Neural progenitor cell (in vitro differentiated cells): ENCODE measurements around the gene ASB10. TPM values are rescaled to one million over a fixed set of nuclear protein-coding genes. Genes with fewer than 3 reads are reported as not detected.

Experiments
- DNase-seq: peaks from one replicate; pipeline ENCODE4 v3.0.0-alpha.2; 2016; ENCODE audit warnings: low spot score
- H2AFZ ChIP-seq: fragments of 200-600 bp; sonication (generic); replicated peaks from 2 replicates; pipeline ENCODE4 v1.6.1; 2016; ENCODE audit warnings: antibody characterized with exemption
- H3F3A ChIP-seq: fragments of 200-600 bp; sonication (generic); 2 replicates; pipeline ENCODE4 v1.6.1; 2016; ENCODE audit warnings: antibody characterized with exemption, low read depth
- H3K27ac ChIP-seq: fragments of 200-600 bp; sonication (generic); 2 replicates; pipeline ENCODE4 v1.5.1; 2016; ENCODE audit warnings: mild to moderate bottlenecking
- H3K27me3 ChIP-seq: fragments of 200-600 bp; sonication (generic); 2 replicates; pipeline ENCODE4 v1.6.1; 2016; ENCODE audit warnings: mild to moderate bottlenecking, moderate library complexity
- H3K36me3 ChIP-seq: fragments of 200-600 bp; sonication (generic); 2 replicates; pipeline ENCODE4 v1.5.1; 2016
- H3K4me1 ChIP-seq: fragments of 200-600 bp; sonication (generic); 2 replicates; pipeline ENCODE4 v1.6.1; 2016; ENCODE audit warnings: mixed run types
- H3K4me2 ChIP-seq: fragments of 200-600 bp; sonication (generic); 2 replicates; pipeline ENCODE4 v1.6.1; 2016
- H3K4me3 ChIP-seq: fragments of 200-600 bp; sonication (generic); 2 replicates; pipeline ENCODE4 v1.5.1; 2016
- H3K79me2 ChIP-seq: fragments of 200-600 bp; sonication (generic); 2 replicates; pipeline ENCODE4 v1.6.1; 2016; ENCODE audit warnings: low read depth
- H3K9ac ChIP-seq: fragments of 200-600 bp; sonication (generic); 2 replicates; pipeline ENCODE4 v1.6.1; 2016
- H3K9me3 ChIP-seq: fragments of 200-600 bp; sonication (generic); 2 replicates; pipeline ENCODE4 v1.5.1; 2016; ENCODE audit warnings: low read depth
- H4K20me1 ChIP-seq: fragments of 200-600 bp; sonication (generic); 2 replicates; pipeline ENCODE4 v1.6.1; 2016; ENCODE audit warnings: low read depth
- H3K27ac Mint-ChIP-seq: 3 replicates; pipeline ENCODE4 v1.8.0; 2021; ENCODE audit warnings: mixed read lengths
- H3K27me3 Mint-ChIP-seq: 2 replicates; pipeline ENCODE4 v1.8.0; 2022; ENCODE audit warnings: low read depth, mild to moderate bottlenecking, inconsistent platforms, moderate library complexity, mixed read lengths; ENCODE audit not compliant: insufficient read depth
- H3K36me3 Mint-ChIP-seq: 3 replicates; pipeline ENCODE4 v1.8.0; 2021; ENCODE audit warnings: mixed read lengths
- H3K4me1 Mint-ChIP-seq: 3 replicates; pipeline ENCODE4 v1.8.0; 2021; ENCODE audit warnings: mixed read lengths
- H3K4me3 Mint-ChIP-seq: 3 replicates; pipeline ENCODE4 v1.8.0; 2021; ENCODE audit warnings: mild to moderate bottlenecking, moderate library complexity, mixed read lengths
- H3K9me3 Mint-ChIP-seq: 3 replicates; pipeline ENCODE4 v1.8.0; 2020; ENCODE audit warnings: mixed read lengths
- CTCF ChIP-seq: fragments of 200-600 bp; sonication (generic); IDR thresholded peaks from 2 replicates; pipeline ENCODE4 v1.5.1; 2017; ENCODE audit warnings: antibody characterized with exemption, mild to moderate bottlenecking
- EZH2 ChIP-seq: fragments of 200-600 bp; sonication (generic); IDR thresholded peaks from 2 replicates; pipeline ENCODE4 v1.6.1; 2017; ENCODE audit warnings: antibody characterized with exemption, mild to moderate bottlenecking, moderate library complexity
- EZH2phosphoT487 ChIP-seq: fragments of 200-600 bp; sonication (generic); IDR thresholded peaks from 2 replicates; pipeline ENCODE4 v1.6.1; 2017; ENCODE audit warnings: antibody characterized with exemption
- total RNA-seq: library from RNA; depleted of rRNA; stranded (reverse); fragments of >200 nt; gene quantifications from 2 replicates; pipeline ENCODE4 v1.2.3, GENCODE V29; 2015; ENCODE audit warnings: low replicate concordance

The ASB10 gene
- total RNA-seq, 1 donor from 2014 or later, result not detected

GRCh38 chr7:151231080-151231479, 44.0 kb upstream of the ASB10 start:
- TF ChIP-seq EZH2, result no peak
- no peak for TF ChIP-seq EZH2phosphoT487
- TF ChIP-seq CTCF, result no peak
- no peak overlapping the region for H3K4me3 ChIP-seq
- H3K4me2 ChIP-seq, result peak overlapping the region; percentile 95
- H3K36me3 Mint-ChIP-seq, result no peaks in the 10 kb centered on the region
- no peaks in the 10 kb centered on the region for H3K27me3 ChIP-seq
- no peak overlapping the region for H3K9ac ChIP-seq
- no peaks in the 10 kb centered on the region for H3K36me3 ChIP-seq
- no peak for DNase-seq
- H3K27ac Mint-ChIP-seq, result no peak overlapping the region
- peaks cover 28% of the 10 kb centered on the region for H3K4me1 ChIP-seq
- peaks cover 11% of the 10 kb centered on the region for H3K27me3 Mint-ChIP-seq
- no peak overlapping the region for H3K27ac ChIP-seq
- peaks cover 19% of the 10 kb centered on the region for H3F3A ChIP-seq
- H3K79me2 ChIP-seq, result peaks cover 33% of the 10 kb centered on the region
- no peaks in the 10 kb centered on the region for H3K9me3 Mint-ChIP-seq
- no peaks in the 10 kb centered on the region for H3K9me3 ChIP-seq
- H3K4me3 Mint-ChIP-seq, result peak overlapping the region; percentile 98
- H2AFZ ChIP-seq, result no peak overlapping the region
- H3K4me1 Mint-ChIP-seq, result peaks cover 46% of the 10 kb centered on the region
- peaks cover 20% of the 10 kb centered on the region for H4K20me1 ChIP-seq

DNA sequence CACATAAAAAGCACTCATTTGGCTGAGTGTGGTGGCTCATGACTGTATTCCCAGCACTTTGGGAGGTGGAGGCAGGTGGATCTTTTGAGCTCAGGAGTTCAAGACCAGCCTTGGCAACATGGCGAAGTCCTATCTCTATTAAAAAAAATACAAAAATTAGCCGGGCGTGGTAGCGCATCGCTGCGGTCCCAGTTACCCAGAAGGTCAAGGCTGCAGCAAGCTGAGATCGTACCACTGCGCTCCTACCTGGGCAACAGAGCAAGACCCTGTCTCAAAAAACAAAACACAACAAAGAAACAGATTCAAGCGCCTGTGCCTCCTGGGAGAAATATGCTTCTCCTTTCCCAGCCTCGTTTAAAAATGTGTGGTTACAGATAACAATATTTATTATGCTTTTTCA, 42.2 kb upstream of the ASB10 start:
- Histone ChIP-seq H3K9ac (no peak overlapping the region), H4K20me1 (peaks cover 29% of the 10 kb centered on the region), H3K36me3 (no peaks in the 10 kb centered on the region), H3K79me2 (peaks cover 37% of the 10 kb centered on the region), H3K4me2 (no peak overlapping the region), H3K27ac (no peak overlapping the region), H3K27me3 (no peaks in the 10 kb centered on the region), H3K9me3 (no peaks in the 10 kb centered on the region), H2AFZ (no peak overlapping the region), H3K4me1 (peaks cover 34% of the 10 kb centered on the region), H3K4me3 (no peak overlapping the region), H3F3A (peaks cover 19% of the 10 kb centered on the region)
- H3K27me3 Mint-ChIP-seq, result peaks cover 11% of the 10 kb centered on the region
- no peak overlapping the region for H3K27ac Mint-ChIP-seq
- H3K4me3 Mint-ChIP-seq, result no peak overlapping the region
- DNase-seq, result no peak
- no peak for TF ChIP-seq CTCF
- no peak for TF ChIP-seq EZH2
- TF ChIP-seq EZH2phosphoT487, result no peak
- H3K9me3 Mint-ChIP-seq, result no peaks in the 10 kb centered on the region
- peaks cover 8% of the 10 kb centered on the region for H3K36me3 Mint-ChIP-seq
- H3K4me1 Mint-ChIP-seq, result peaks cover 54% of the 10 kb centered on the region

GRCh38 chr7:151228024-151228866, 41.2 kb upstream of the ASB10 start:
- H3F3A ChIP-seq, result peaks cover 19% of the 10 kb centered on the region
- no peaks in the 10 kb centered on the region for H3K9me3 Mint-ChIP-seq
- H3K4me2 ChIP-seq, result peak overlapping the region; percentile 85
- no peak overlapping the region for H3K9ac ChIP-seq
- H3K27me3 ChIP-seq, result no peaks in the 10 kb centered on the region
- peak overlapping the region; percentile 93 for H3K4me3 Mint-ChIP-seq
- H3K4me1 ChIP-seq, result peaks cover 27% of the 10 kb centered on the region
- no peak for DNase-seq
- no peak for TF ChIP-seq EZH2phosphoT487
- TF ChIP-seq CTCF, result no peak
- no peak for TF ChIP-seq EZH2
- peak overlapping the region; percentile 85 for H3K27ac ChIP-seq
- peaks cover 11% of the 10 kb centered on the region for H3K36me3 Mint-ChIP-seq
- peak overlapping the region; percentile 63 for H2AFZ ChIP-seq
- no peaks in the 10 kb centered on the region for H3K36me3 ChIP-seq
- no peaks in the 10 kb centered on the region for H3K9me3 ChIP-seq
- peaks cover 11% of the 10 kb centered on the region for H3K27me3 Mint-ChIP-seq
- peaks cover 47% of the 10 kb centered on the region for H3K4me1 Mint-ChIP-seq
- peak overlapping the region; percentile 94 for H3K4me3 ChIP-seq
- peaks cover 27% of the 10 kb centered on the region for H3K79me2 ChIP-seq
- H3K27ac Mint-ChIP-seq, result peak overlapping the region; percentile 100
- H4K20me1 ChIP-seq, result peaks cover 19% of the 10 kb centered on the region
